HepG2 (cell line): ENCODE measurements around the gene FGF9. TPM values are rescaled to one million over a fixed set of nuclear protein-coding genes. Genes with fewer than 3 reads are reported as not detected.

Experiments used
- HNRNPLL ChIP-seq: fragments of 200-400 bp; formaldehyde crosslinking; IDR thresholded peaks from 2 replicates; pipeline ENCODE4 v1.6.1; 2017; ENCODE audit warnings: mild to moderate bottlenecking, low read depth, low read length; ENCODE audit not compliant: poor library complexity, severe bottlenecking
- KIAA2018 ChIP-seq: sonication (generic); formaldehyde crosslinking; IDR thresholded peaks from 2 replicates; pipeline ENCODE4 v1.5.0; 2020; ENCODE audit warnings: mild to moderate bottlenecking, missing genetic modification reagents, borderline replicate concordance
- RAD51 ChIP-seq: fragments of 450-650 bp; IDR thresholded peaks from 2 replicates; pipeline ENCODE4 v1.6.1; 2016; ENCODE audit warnings: borderline replicate concordance
- RFXANK ChIP-seq: IDR thresholded peaks from 2 replicates; pipeline ENCODE4 v1.6.1; 2016
- ZUFSP ChIP-seq: sonication (generic); formaldehyde crosslinking; IDR thresholded peaks from 2 replicates; pipeline ENCODE4 v1.9.0; 2021; ENCODE audit warnings: missing genetic modification reagents, mild to moderate bottlenecking, borderline replicate concordance
- polyA plus RNA-seq, 8 experiments: library from polyadenylated mRNA; depleted of rRNA in 3 of 8; stranded (reverse) in 7 of 8; unstranded in 1 of 8; fragments of >200 nt; fragmentation: Illumina TruSeq in 4 of 8; extraction: Trizol in 4 of 8; gene quantifications; 2 replicates each; pipeline versions ENCODE4 v1.2.1 to v1.2.3, GENCODE V29; 2011 to 2016; ENCODE audit warnings: low read depth in 4 of 8, missing spikeins in 1 of 8, mixed read lengths in 1 of 8; ENCODE audit not compliant: insufficient read depth in 1 of 8
- total RNA-seq, 5 experiments: library from RNA; depleted of rRNA; stranded (reverse); fragments of >200 nt; fragmentation: Illumina TruSeq; extraction: Trizol; gene quantifications; 2 replicates each; pipeline ENCODE4 v1.2.3, GENCODE V29; 2016; ENCODE audit warnings: low read depth in 1 of 5

FGF9 gene
- total and polyA plus RNA-seq, 2 of the 13 experiments (the other 11 are each of a cell fraction or from before 2014, with no cell fraction given), result not detected

GRCh38 chr13:21674490-21675009 lies 3.7 kb downstream of the FGF9 start (continued):
- TF ChIP-seq ZUFSP (CRISPR knock-in tag) (no peak), RFXANK (CRISPR knock-in tag) (no peak), HNRNPLL (no peak), KIAA2018 (no peak), RAD51 (no peak)
